CD4-positive, alpha-beta T cell treated with Interleukin-10 for 1 hour (primary cell): ENCODE measurements around the gene MLYCD.
A peak's percentile ranks its signal among the peaks of the same experiment; 100 is the strongest.
"Not testable (repeated sequence)": the region's sequence is repeated elsewhere in the genome, so short reads cannot be mapped to it uniquely, and the experiment has no call there.

Experiments
- DNase-seq: peaks from one replicate; pipeline ENCODE4 v3.0.0-alpha.2; 2020

The MLYCD gene

DNA sequence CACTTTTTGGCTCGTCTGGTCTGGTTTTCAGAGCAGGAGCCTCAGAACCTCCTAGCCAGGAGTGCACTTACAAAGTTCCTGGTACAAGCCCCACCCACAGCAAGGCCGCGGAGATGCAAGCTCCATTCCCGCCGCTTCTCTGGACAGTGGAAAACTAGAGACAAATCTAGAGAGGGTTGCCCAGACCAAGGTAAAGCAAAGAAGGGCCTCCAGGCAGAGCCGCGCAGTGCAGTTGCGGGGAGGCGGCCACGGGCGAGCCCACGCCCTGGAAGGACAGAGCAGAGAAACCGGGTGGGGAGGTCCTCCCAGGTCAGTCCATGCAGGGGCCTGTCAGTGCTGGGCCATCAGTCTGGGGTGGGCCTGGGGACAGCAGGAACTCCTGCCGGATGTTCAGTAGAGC, 43.2 kb downstream of the MLYCD start:
- DNase-seq = no peak

- no peak for DNase-seq
Measured at GRCh38 chr16:83942815-83943515, 44.0 kb downstream of the MLYCD start.

DNA sequence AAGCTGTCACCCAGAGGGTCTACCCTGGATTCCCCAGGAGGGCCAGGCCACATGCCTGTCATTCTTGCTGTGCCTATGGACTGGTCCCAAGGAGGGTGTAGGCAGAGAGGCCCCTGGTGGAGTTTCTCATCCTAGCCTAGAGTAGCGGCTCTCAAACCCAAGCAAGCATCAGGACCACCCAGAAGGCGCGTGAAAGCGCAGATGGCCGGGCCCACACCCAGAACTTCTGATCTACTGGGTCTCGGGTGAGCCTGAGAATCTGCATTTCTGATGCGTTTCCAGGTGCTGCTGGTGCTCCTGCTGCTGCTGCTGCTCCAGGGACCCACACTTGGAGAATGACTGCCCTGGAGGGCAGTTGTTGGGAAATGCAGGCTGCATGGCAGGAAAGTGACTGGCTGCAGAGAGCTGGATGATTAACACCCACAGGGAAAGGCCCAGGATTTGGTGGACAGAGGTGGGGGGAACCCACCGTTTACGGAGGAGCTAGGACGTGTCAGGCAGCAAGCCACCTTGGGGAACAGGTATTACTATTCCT, 44.7 kb downstream of the MLYCD start:
- DNase-seq = no peak

- no peak for DNase-seq
Measured at GRCh38 chr16:83945587-83945986, 46.7 kb downstream of the MLYCD start.

DNA sequence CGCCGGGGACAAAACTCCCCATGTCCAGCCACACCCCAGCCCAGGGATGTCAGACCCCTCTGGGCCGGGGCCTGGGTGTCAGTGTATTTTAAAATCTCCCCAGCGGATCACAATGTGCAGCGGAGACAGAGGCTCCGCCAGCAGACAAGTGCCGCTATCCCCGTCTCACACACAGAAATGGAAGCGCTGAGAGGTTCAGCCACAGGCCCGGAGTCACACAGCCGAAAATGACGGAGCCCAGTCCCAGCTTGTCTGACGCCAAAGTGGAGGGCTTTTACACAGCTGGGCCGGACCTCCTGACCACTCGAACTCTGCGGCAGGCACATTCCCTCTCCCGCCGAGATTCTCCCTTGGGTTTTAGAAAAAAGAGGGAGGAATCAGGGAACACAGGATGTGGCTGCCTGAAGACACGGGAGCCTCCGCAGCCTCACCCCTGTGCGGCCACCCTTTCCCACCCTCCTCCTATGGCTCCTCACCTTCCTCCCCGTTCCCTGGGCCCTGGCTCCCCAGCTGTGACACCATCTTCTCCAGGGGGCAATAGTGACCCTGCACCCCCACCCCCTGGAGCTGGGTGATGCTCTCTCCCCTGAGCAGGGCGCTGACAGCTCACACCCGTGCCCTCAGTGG, 47.4 kb downstream of the MLYCD start:
- DNase-seq = no peak

GRCh38 chr16:83946781-83947566, 48.1 kb downstream of the MLYCD start:
- DNase-seq = no peak

DNA sequence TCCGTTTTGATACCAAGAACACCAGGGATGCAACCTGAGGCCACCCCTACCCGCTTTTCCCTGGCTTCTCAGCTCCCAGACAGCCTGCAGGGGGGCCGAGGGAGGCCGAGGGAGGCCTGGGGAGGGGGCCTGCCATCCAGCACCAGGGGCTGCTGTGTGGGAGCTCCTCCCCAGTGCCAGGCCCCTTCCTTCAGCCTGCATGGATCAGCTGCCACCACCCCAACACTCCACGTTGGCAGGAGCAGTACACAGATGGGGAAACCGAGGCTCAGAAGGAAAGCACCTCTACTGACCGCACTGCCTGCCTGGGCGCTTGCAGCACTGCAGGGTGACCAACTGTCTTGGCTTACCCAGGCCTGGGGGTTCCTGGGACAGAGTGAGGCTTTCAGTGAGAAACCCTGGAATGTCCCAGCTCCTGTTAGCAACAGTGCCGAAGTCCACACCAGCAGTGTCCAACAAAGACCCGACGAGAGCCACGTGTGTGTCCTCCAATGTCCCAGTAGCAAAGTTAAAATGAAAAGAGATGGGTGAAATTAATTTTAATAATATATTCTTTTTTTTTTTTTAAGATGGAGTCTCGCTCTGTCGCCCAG, 48.8 kb downstream of the MLYCD start:
- DNase-seq = no peak

DNA sequence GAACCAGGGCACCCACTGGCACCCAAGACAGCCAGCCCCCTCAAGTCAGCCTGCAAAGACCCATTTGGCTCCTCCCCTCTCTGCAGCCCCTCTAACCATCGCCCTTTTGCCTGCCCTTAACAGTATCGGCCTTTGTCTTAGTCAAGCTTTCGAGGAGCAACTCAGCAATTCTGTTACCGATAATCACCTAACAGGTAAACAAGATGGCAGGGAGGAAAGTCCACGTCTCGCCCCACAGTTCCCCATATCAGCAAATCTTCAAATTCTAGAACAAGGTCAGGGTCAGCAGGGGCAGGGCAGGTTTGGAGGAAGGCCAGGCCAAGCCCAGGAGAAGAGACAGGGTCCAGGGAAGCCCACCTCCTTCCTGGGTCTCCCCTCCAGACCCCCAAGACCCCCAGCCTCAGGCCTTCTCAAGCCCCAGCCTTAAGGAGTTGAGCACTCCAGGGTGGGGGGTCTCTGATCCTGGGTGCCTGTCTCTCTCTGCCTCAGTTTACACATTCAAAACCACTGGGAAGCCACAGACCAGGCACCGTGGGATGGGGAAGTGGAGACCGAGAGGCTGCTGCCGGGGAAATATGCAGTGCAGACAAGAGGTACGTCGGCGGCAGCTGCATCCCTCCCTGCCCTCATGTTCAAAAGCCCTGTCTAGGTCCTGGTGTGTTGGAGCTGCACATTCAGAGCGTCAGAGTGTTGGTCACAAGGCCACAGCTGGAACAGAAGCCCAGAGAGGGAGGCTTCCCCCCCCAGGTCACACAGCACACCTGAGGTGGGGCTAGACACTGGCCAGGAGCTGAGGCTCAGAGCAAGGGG, 50.2 kb downstream of the MLYCD start:
- DNase-seq = no peak

- DNase-seq = no peak
Measured at GRCh38 chr16:83949724-83950001, 50.7 kb downstream of the MLYCD start.

DNA sequence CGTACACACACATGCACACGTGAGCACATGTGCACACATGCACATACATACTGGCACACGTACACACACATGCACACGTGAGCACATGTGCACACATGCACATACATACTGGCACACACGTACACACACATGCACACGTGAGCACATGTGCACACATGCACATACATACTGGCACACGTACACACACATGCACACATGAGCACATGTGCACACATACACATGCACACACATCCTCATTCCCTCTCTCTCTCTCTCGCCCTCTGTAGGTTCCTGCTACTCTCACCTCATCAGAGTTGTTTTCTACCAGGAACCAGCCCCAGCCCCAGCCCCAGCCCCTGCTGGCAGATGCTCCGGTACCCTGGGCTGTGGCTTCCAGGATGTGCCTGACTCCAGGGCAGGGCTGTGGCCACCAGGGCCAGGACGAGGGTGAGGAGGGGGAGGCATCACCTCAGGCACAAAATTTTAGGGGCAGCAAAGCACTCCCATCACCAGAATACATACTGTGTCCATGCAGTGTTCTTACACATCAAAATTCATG, 52.0 kb downstream of the MLYCD start:
- DNase-seq = not testable (repeated sequence)

DNA sequence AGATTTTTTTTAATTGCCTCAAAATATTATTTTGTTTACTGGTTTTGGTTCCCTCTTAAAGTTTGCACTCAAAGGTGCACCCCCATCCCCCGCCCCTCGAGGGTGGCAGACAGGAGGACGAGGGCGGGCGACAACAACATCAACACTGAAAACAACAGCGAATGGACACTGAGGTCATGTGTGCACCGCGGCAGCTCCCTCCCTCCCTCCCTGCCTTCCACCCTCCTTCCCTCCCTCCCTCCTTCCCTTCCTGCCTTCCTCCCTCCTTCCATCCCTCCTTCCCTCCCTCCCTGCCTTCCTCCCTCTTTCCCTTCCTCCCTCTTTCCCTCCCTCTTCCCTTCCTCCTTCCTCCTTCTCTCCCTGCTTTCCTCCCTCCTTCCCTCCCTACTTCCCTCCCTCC, 52.6 kb downstream of the MLYCD start:
- no peak for DNase-seq

- DNase-seq = no peak
Measured at GRCh38 chr16:83952587-83952939, 53.6 kb downstream of the MLYCD start.

- peak; percentile 40 for DNase-seq
Measured at GRCh38 chr16:83952940-83953795, 54.3 kb downstream of the MLYCD start, which contains the start of gene OSGIN1. Gene OSGIN1, plus strand, starts transcription at chr16:83953240. Its CDS starts 4,432 bp downstream, at chr16:83957672.

- DNase-seq = no peak
Measured at GRCh38 chr16:83953796-83954576, 55.1 kb downstream of the MLYCD start.

- DNase-seq = no peak
Measured at GRCh38 chr16:83954577-83955016, 55.7 kb downstream of the MLYCD start.

DNA sequence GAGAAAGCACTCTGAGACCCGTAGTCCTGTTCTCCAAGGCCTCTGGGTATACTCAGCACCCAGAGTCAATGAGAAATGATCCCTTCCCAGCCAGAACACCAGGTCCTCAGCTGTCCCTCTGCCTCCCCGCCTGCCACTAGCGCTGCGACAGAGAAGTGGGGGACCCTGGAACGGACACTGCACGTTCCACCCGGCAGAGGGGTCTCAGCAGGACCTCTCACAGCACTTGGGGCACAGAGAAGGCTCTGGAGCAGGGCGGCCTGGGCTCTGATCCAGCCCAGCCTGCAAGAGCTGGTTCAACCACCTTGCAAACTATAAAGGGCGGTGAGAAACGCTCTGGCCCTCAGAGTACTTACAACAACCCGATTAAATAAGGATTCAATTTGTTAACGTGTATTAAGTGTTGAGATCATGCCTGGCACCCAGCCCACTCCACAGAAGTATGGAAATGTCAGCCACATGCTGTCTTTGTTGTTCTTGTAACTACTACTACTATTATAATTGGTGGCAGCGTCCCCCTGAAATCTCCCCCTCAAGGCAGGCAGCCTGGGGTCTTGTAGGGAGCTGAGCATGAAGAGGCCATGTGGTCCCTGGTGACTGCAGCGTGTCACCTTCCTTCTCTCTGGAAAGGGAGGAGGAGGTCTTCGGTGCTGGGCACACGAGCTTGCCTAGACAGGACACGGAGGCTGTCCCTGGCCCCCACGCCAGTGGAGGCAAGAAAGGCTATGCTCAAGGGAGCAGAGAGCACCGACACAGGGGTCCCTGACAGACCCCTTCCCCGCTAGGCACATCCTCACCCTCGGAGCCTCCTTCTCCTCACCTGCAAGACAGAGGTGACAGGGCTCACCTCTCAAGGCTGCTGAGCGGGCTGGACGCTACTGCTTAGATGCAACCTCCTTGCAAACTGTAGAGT, 56.6 kb downstream of the MLYCD start:
- no peak for DNase-seq

DNA sequence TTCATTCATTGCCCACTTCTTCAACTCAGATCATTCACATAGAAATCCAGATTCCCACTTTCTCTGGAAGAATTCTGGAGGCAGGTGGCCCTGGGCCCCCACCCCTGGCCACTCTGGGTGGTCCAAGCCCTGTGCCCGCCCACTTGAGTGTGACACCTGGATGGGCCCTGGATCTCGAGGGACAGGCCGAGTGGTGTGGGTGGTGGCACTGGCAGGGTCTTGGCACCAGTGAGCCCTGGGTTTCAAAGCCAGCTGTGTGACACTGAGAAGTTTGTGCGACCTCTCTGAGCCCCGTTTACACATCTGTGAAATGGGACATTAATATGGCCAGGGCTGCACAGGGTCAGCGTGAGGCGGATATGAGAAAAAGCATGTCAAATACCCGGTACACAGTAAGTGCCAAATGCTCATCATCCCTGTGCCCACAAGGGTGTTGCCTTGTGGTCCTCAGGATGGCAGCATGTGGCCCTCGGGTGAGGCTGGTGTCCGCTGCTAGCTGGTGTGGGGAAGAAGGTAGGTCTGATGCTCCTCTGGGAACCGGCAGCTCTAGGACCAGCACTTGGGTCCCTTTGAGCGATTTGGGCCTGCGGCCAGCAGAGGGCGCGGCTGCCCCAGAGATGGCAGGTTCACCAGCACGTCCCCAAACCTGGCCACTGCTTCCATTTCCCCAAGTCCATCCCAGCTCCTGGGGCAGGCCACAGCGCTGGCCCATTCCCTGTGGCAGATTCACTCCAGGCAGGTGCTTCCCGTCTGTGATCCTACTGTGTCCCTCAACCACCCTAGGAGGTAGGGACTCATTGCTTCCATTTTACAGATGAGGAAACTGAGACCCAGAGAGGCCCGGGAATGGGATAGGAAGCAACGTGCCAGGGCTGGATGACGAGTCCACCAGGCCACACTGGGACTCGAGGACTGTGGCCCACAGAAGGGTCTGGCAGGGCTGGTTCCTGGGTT, 57.7 kb downstream of the MLYCD start:
- DNase-seq = peak; percentile 66

GRCh38 chr16:83957296-83957855, 58.5 kb downstream of the MLYCD start:
- DNase-seq = no peak
